Endometrial microvascular endothelial cells (primary cell): ENCODE measurements around the gene F12. TPM values are rescaled to one million over a fixed set of nuclear protein-coding genes. Genes with fewer than 3 reads are reported as not detected.
"Not testable (repeated sequence)": the region's sequence is repeated elsewhere in the genome, so short reads cannot be mapped to it uniquely, and the experiment has no call there.

Experiments
- in situ Hi-C: cut with HindIII; loops from 2 replicates; pipeline ENCODE4 v1.10.0; 2017; ENCODE audit warnings: low sequenced_read_pairs, low pct_unique_long_range_greater_than_20kb; ENCODE audit errors: inconsistent ontology term
- total RNA-seq: library from RNA; depleted of rRNA; stranded (reverse); fragments of >200 nt; gene quantifications from one replicate; pipeline ENCODE4 v1.2.3, GENCODE V29; 2015; ENCODE audit errors: inconsistent ontology term

F12 gene
- total RNA-seq, 1 donor from 2014 or later, result 0.28 TPM

GRCh38 chr5:177376107-177376506 lies 33.3 kb downstream of the F12 start:
- in situ Hi-C loops, result no loop called here

GRCh38 chr5:177375516-177375915 lies 33.8 kb downstream of the F12 start:
- in situ Hi-C loops, result not testable (repeated sequence)

GRCh38 chr5:177374211-177374610 lies 35.2 kb downstream of the F12 start:
- in situ Hi-C loops, result no loop called here

DNA sequence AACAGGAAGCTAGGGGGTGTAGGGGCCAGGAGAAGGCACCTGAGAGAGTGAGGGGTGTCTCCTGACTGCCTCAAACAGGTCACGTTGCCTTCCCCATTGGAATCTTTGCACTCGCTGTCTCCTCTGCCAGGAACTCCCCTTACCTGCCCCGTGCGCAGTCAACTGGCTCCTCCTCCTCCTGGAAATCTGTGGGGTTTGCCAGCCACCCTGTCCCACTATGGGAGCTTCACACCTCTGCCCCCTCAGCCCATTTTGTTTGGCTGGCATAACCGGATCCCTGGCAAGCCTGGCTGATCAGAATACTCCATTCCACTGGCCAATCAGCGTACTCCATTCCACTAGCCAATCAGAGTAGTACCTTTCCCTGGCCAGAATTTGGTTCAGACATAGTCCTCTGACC lies 35.6 kb downstream of the F12 start:
- in situ Hi-C loops, result no loop called here

DNA sequence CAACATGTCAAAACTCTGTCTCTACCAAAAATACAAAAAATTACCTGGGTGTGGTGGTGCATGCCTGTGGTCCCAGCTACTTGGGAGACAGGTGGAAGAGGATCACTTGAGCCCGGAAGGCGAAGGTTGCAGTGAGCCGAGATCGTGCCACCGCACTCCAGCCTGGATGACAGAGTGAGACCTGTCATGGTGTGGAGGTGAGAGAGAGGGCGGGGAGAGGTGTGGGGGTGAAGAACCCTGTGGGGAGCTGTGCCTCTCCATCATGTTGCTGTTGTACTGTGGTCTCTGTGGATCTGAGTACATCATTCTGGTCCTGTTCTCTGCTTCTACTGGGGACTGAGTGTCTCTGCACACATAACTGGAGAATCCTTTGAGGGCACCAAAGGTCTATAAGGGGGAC lies 36.5 kb downstream of the F12 start:
- in situ Hi-C loops, result no loop called here

DNA sequence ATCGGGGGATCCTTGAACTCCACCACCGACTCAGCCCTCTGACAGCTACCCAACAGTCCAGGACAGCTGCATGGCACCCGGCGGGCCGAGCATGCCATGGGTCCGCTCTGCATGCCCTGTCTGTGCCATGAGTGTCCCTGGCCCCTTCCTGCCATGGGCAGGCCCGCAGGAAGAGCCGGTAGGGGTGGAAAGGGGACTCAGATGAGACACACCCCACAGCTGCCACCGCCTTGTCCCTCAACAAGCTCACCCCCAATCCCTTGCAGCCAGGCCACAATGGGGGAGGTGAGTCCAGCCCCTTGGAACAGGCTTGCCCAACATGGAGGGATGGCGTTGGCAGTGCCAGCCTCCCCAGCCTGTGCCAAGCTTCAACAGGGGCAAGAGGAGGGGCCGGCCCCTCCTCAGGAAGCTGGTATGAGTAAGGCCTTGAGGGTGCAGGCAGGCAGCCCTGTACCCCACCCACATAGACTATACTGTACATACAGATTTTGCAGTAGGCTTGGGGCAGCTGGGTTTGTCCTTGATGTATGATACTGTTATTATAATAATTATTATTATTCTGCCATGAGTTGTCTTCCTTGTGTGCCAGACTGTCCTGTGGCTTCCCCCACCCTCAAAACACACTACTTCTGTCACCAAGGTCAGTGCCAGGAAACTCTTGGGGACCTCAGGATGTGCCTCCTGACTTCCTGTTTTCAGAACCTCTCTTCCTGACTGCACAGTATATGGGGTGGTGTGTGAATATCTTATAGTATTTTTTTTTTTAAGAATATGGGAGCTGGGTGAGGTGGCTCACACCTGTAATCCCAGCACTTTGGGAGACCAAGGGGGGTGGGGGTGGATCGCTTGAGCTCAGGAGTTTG lies 37.1 kb downstream of the F12 start:
- in situ Hi-C loops, result no loop called here

GRCh38 chr5:177371120-177372033 lies 38.0 kb downstream of the F12 start:
- in situ Hi-C loops, result no loop called here

GRCh38 chr5:177370488-177371119 lies 38.8 kb downstream of the F12 start:
- in situ Hi-C loops, result no loop called here

DNA sequence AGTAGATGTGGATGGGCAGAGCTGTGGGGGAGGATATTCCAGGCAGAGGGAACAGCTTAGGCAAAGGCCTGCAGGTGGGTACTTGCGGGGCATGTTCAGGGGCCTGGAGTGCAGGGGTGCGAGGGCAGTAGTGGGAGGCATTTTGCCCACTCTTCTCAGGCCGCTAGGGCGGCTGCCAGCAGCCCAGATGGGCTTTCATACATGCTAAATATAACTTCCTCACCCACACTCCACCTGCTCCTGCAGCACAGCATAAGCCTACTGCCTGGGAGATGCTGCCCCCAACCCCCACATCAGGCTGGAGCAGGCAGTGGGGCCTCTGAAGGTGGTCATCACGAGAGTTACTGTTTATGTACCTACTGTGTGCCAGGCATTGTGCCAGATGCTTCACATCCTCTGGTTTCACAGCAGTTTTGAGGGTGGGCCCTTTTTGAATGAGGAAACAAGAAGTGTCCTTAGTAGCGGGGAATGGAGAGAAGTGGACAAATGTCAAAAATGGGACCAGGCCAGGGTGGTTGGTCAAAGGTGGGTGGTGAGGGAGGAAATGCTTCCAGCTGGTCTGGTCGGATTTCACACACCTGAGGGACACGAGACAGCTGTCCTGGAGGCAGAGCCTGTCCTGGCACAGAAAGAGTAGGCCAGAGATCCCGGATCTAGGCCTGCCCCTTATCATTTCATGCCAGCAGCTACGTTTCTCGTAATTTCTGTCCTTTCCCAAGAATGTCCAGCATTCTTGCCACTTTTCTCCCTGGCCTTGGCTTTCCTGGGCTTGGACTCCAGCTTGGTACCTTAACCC lies 39.5 kb downstream of the F12 start:
- in situ Hi-C loops, result no loop called here

DNA sequence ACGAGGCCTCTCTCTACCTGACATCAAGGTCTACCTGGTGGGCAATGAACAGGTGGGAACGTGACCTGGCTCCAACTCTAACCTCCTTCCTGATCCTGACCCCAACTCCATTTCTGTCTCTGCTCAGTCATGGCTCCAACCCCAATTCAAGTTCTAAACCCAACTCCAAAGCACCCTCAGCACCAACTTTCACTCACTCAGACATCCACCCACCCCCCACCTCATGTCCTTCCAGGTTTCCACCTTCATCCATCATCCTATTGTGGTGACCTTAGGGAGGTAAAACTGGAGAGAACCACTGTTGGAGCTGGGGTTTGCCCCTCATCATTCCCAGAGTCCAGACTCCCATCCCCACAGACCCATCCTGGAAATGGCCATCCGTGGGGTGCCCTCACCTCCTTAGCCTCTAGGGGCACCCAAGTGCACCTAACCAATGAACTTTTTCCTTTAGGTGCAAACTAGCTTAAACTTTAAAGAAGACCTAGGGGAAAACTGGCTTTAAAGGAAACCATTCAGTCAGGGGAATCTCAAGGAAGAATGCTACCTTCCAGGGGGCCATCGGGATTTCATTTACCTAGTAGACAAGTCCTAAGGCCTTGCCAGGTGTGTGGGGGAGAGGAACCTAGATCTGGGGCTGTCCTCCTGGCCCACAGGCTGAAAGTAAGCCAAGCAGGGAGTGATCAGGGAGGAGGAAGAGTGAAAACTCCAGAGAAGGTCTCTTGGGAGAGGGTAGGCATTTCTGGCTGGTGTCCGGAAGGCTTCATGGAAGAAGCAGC lies 40.3 kb downstream of the F12 start:
- in situ Hi-C loops, result no loop called here

GRCh38 chr5:177367981-177368868 lies 41.1 kb downstream of the F12 start:
- in situ Hi-C loops, result no loop called here

DNA sequence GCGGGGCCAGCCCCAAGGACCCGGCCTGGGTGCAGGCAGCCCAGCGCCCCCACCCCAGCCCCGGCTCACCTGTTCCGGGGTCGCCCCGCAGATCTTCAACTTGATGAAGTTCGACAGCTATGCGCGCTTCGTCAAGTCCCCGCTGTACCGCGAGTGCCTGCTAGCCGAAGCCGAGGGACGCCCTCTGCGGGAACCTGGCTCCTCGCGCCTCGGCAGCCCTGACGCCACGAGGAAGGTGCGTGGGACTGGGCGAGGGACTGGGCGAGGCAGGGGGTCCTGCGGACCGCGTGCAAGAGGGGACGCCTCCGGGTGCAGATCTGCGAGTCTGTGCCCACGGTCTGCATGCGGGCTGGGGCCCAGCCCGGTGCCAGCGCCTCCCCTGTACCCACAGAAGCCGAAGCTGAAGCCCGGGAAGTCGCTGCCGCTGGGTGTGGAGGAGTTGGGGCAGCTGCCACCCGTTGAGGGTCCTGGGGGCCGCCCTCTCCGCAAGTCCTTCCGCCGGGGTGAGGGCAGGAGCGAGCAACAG lies 42.0 kb downstream of the F12 start:
- in situ Hi-C loops, result no loop called here

GRCh38 chr5:177366528-177367322 lies 42.6 kb downstream of the F12 start:
- in situ Hi-C loops, result no loop called here

DNA sequence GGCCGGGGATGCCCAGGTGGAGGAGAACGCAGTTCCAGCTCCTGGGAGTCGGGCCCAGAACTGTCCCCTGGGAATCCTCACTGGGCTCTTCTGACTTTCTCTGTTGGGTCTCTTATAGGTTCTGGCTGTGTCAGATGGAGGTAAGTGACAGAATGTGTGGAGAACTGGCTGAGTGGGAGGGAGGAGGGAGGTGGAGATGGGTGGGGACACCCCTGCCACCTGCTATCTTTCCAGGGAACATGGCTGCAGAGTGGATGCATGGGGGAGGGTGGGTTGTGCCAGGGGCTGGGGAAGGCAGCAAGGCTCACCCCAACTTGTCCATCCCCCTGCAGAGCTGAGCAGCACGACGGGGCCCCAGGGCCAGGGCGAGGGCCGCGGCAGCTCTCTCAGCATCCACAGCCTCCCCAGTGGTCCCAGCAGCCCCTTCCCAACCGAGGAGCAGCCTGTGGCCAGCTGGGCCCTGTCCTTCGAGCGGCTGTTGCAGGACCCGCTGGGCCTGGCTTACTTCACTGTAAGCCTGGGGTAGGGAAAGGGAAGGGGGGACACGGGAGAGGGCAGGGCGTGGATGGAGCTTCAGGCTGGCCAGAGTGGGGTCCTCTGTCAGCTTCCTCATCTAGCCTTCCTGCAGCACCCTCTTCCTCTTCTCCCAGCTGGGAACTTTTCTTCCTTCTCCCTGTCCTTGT lies 43.4 kb downstream of the F12 start:
- in situ Hi-C loops, result no loop called here

DNA sequence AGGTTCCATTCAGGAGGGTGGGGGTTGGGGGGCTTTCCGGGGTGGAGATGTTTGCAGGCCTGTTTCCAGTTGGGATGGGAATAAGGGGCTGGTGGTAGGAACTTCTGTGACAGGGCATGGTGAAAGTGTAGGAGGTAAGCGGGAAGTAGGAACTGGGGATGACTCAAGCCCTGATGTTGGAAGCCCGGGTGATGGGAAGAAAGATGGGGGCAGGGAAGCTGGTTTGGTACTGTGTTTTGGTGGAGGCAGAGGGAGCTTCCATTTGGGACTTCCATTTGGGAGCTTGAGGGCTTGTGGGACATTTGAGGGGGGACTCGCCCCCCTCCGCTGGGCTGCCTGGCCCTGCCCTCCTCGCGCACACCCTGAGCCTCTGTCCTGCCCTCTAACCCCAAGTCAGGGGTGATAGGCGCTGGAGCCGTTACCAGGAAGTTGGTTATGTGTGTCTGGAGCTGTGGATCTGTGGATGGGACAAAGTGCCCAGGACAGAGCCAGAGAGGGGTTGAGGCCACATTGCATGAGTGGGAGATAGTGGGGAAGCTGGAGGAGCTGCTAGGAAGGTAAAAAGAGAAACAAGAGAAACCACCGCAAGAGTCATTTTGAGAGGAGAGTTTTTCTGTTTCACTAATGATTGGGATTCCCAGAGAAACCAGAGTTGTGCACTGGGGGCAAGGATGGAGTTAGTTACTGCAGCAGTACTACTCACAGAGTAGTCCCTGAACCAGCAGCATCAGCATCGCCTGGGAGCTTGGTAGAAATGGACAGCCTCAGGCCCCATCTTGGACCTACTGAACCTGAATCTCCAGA lies 45.0 kb downstream of the F12 start:
- in situ Hi-C loops, result no loop called here
